Measurements from ENCODE around the gene ZNF746. TPM values are rescaled to one million over a fixed set of nuclear protein-coding genes. Genes with fewer than 3 reads are reported as not detected.

Gene ZNF746
- total RNA-seq, 2 donors from 2014 or later, result 20.1 to 22.3 TPM

DNA sequence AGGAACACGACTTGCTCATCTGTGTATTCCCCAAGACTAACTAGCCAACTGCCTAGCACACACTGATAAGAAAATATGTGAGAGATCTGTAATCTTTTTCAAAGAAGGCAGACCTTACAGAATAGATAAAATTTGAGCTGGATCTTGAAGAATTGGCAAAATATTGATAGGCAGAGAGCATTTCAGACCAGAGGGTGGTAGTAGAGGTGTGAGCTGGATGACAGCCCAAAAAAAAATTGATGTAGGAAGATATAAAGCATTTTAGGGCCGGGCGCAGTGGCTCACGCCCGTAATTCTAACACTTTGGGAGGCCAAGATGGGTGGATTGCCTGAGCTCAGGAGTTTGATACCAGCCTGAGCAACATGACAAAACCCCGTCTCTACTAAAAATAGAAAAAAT is 1.2 kb upstream of the ZNF746 start:
- Histone ChIP-seq H3K9me3 (ENCODE audit: control insufficient read depth, low read length) (no peaks in the 10 kb centered on the region), H3K36me3 (ENCODE audit: control insufficient read depth, insufficient read depth, low read length) (peaks cover under 1% of the 10 kb centered on the region), H3K27me3 (ENCODE audit: control insufficient read depth, insufficient read depth, low read length, poor library complexity, severe bottlenecking) (peaks cover 51% of the 10 kb centered on the region), H3K4me3 (ENCODE audit: low read length) (no peak overlapping the region), H3K4me1 (ENCODE audit: control insufficient read depth, insufficient read depth, low read length) (no peaks in the 10 kb centered on the region), H3K27ac (ENCODE audit: low read depth, low read length) (no peak overlapping the region), H3K9ac (ENCODE audit: extremely low read depth, low read length, poor library complexity, severe bottlenecking) (no peak overlapping the region)
- TF ChIP-seq, protein P1, sequence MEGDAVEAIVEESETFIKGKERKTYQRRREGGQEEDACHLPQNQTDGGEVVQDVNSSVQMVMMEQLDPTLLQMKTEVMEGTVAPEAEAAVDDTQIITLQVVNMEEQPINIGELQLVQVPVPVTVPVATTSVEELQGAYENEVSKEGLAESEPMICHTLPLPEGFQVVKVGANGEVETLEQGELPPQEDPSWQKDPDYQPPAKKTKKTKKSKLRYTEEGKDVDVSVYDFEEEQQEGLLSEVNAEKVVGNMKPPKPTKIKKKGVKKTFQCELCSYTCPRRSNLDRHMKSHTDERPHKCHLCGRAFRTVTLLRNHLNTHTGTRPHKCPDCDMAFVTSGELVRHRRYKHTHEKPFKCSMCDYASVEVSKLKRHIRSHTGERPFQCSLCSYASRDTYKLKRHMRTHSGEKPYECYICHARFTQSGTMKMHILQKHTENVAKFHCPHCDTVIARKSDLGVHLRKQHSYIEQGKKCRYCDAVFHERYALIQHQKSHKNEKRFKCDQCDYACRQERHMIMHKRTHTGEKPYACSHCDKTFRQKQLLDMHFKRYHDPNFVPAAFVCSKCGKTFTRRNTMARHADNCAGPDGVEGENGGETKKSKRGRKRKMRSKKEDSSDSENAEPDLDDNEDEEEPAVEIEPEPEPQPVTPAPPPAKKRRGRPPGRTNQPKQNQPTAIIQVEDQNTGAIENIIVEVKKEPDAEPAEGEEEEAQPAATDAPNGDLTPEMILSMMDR (conservative IDR thresholded peaks at IDR 0.05), result no peak
- WGBS, 2 experiments (ENCODE audit: insufficient coverage in 1 of 2, insufficient read length in 1 of 2), result 92 to 100% methylated on average over 5 to 6 of the region's 6 CpGs
- Mint-ChIP-seq H3K27ac (no peak overlapping the region), H3K4me3 (peak overlapping the region; percentile 90), H3K9me3 (no peaks in the 10 kb centered on the region), H3K36me3 (ENCODE audit: low read depth) (peaks cover 11% of the 10 kb centered on the region), H3K27me3 (ENCODE audit: insufficient read depth) (peaks cover 40% of the 10 kb centered on the region), H3K4me1 (peaks cover 18% of the 10 kb centered on the region)
- no peak for DNase-seq

DNA sequence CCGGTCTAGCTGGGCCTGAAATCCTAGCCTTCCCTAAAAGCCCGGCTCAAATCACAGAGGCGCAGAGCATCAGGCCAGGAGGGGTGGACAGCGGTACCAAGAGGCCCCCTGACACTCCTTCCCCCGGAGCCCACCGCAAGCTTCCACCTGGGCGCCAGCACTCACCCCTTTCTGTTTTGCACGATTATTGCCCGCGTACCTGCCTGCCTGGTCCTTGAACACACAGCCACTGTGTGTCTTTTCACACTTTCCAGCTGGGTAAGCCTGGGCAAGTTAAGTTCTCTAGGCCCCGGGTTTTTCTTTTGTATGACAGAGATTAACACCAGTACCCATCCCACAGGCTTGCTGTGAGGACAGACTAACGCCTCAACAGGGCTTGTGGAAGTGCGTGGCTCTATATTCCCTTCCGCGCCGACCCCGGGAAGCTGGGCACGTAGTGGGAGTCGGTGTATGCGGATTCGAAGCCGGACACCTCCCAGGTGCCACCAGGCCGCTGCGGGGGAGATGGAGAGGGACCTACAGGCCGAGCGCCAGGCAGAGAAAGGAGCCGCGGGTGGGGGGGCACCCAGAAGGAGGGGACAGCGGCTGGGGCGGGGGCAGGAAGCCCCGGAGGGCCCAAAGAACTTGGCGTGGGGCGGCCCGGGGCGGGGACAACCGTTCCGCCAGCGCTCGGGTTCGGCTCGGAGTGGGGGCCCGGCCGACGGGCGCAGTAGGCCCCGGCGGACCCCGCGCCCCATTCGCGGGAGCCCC is 792 bp downstream of the ZNF746 start:
- peak; percentile 74 for DNase-seq
- peaks cover 18% of the 10 kb centered on the region for H3K4me1 Mint-ChIP-seq
- peak overlapping the region; percentile 84 for H3K4me3 ChIP-seq (ENCODE audit: low read length)
- peaks cover 30% of the 10 kb centered on the region for H3K36me3 Mint-ChIP-seq (ENCODE audit: low read depth)
- H3K27ac ChIP-seq (ENCODE audit: low read depth, low read length), result no peak overlapping the region
- H3K9me3 Mint-ChIP-seq, result no peaks in the 10 kb centered on the region
- no peaks in the 10 kb centered on the region for H3K4me1 ChIP-seq (ENCODE audit: control insufficient read depth, insufficient read depth, low read length)
- H3K27ac Mint-ChIP-seq, result peak overlapping the region; percentile 84
- 7 to 11% methylated on average over 12 to 51 of the region's 51 CpGs for WGBS, 2 experiments (ENCODE audit: insufficient coverage in 1 of 2, insufficient read length in 1 of 2)
- H3K9ac ChIP-seq (ENCODE audit: extremely low read depth, low read length, poor library complexity, severe bottlenecking), result peak overlapping the region; percentile 54
- H3K9me3 ChIP-seq (ENCODE audit: control insufficient read depth, low read length), result no peaks in the 10 kb centered on the region
- peaks cover 33% of the 10 kb centered on the region for H3K27me3 Mint-ChIP-seq (ENCODE audit: insufficient read depth)
- TF ChIP-seq, protein P1 (conservative IDR thresholded peaks at IDR 0.05), result no peak
- H3K36me3 ChIP-seq (ENCODE audit: control insufficient read depth, insufficient read depth, low read length), result peaks cover 21% of the 10 kb centered on the region
- H3K4me3 Mint-ChIP-seq, result peak overlapping the region; percentile 90
- H3K27me3 ChIP-seq (ENCODE audit: control insufficient read depth, insufficient read depth, low read length, poor library complexity, severe bottlenecking), result peaks cover 34% of the 10 kb centered on the region

DNA sequence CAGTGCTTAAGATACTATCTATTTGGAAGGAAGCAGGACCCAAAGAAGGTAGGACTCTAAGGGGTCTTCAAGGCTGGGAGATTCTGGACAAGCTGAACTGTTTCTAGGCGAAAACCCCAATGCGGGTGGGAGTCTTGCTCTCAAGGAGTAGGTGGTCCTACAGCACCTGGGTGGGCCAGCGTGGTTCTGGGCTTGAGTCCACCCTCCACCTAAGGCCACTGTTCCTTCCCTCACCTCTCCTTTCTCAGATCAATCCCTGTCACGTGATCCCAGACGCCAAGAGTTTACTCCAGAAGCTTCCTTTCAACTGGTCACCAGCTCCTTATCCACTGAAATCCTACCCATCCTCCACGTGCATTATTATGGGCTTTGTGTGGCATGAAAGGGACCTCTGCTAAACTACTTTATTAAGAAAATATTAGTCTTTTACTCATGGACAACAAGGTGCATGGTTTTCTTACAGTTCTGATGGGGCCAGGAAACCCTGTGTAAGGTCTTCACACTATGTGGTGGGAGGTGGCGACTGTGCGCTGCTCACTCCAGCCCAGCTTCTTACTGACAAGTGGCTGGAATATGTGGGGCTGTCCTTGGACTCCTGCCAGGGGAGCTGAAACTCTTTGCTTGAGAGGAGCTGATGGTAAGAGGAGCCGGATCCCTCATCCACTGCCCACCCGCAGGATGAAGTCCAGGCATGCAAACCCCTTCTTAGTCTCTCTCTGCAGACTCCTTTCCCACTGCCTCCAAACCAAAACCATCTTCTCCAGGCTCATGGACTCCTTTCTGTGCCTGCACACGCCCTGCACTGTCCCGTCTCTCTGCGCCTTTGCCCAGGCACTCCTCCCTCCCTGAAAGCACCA is 1.6 kb downstream of the ZNF746 start:
- Histone ChIP-seq H3K27ac (ENCODE audit: low read depth, low read length) (no peak overlapping the region), H3K36me3 (ENCODE audit: control insufficient read depth, insufficient read depth, low read length) (peaks cover 29% of the 10 kb centered on the region), H3K4me3 (ENCODE audit: low read length) (peak overlapping the region; percentile 84)

More for the DNA sequence above, 1.6 kb downstream of the ZNF746 start:
- Mint-ChIP-seq H3K4me1 (peaks cover 18% of the 10 kb centered on the region), H3K27me3 (ENCODE audit: insufficient read depth) (peaks cover 26% of the 10 kb centered on the region), H3K27ac (no peak overlapping the region), H3K36me3 (ENCODE audit: low read depth) (peaks cover 38% of the 10 kb centered on the region), H3K4me3 (peak overlapping the region; percentile 90), H3K9me3 (no peaks in the 10 kb centered on the region)
- Histone ChIP-seq H3K9ac (ENCODE audit: extremely low read depth, low read length, poor library complexity, severe bottlenecking) (no peak overlapping the region), H3K9me3 (ENCODE audit: control insufficient read depth, low read length) (no peaks in the 10 kb centered on the region), H3K27me3 (ENCODE audit: control insufficient read depth, insufficient read depth, low read length, poor library complexity, severe bottlenecking) (peaks cover 30% of the 10 kb centered on the region), H3K4me1 (ENCODE audit: control insufficient read depth, insufficient read depth, low read length) (no peaks in the 10 kb centered on the region)
- TF ChIP-seq, protein P1 (conservative IDR thresholded peaks at IDR 0.05), result no peak
- WGBS, 2 experiments (ENCODE audit: insufficient coverage in 1 of 2, insufficient read length in 1 of 2), result 90 to 100% methylated on average over 3 to 13 of the region's 13 CpGs
- DNase-seq, result no peak

Data from endodermal cell (in vitro differentiated cells).